NAMALWA (cell line): ENCODE data around the gene IKBKG.
"Not testable (repeated sequence)": the region's sequence is repeated elsewhere in the genome, so short reads cannot be mapped to it uniquely, and the experiment has no call there.

Experiments used
- DNase-seq: peaks from one replicate; pipeline ENCODE4 v3.0.0-alpha.2; 2015; ENCODE audit warnings: low spot score

The IKBKG gene

GRCh38 chrX:154605566-154605965 is 58.1 kb downstream of the IKBKG start:
- DNase-seq: no peak

GRCh38 chrX:154607370-154607769 is 60.0 kb downstream of the IKBKG start:
- DNase-seq: no peak

- DNase-seq: not testable (repeated sequence)
These were observed 60.6 kb downstream of the IKBKG start for GRCh38 chrX:154607976-154608375.

GRCh38 chrX:154608823-154609222 is 61.4 kb downstream of the IKBKG start:
- DNase-seq: not testable (repeated sequence)

GRCh38 chrX:154611146-154611545 is 63.7 kb downstream of the IKBKG start:
- not testable (repeated sequence) for DNase-seq

GRCh38 chrX:154613586-154613985 is 66.2 kb downstream of the IKBKG start:
- DNase-seq: not testable (repeated sequence)
